IPS-NIHi7 (cell line): ENCODE results near the gene SLC22A16.
A peak's percentile ranks its signal among the peaks of the same experiment; 100 is the strongest.
"Not testable (repeated sequence)": the region's sequence is repeated elsewhere in the genome, so short reads cannot be mapped to it uniquely, and the experiment has no call there.

Source experiments
- DNase-seq: peaks from one replicate; pipeline ENCODE4 v3.0.0; 2012; ENCODE audit warnings: mixed read lengths; ENCODE audit errors: extremely low spot score

Gene SLC22A16

DNA sequence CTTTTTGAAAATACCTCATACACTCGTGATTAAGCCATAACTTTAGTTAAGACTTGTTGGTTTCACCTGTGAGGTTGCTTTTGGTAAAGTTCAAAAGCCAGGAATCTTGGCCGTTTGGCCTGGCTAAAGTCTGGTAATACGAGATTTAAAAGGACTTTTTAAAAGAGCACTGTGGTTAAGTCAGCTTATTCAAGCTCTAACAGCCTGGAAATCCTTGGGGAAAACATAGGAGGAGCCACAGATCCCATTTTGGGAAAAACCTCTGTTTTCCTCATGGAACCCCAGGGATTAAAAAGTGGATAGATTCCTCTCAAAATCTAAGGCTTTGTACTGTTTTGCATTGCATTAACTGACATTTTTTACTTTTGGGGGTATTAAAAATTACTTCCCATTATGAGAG lies 13.7 kb upstream of the SLC22A16 start:
- no peak for DNase-seq

DNA sequence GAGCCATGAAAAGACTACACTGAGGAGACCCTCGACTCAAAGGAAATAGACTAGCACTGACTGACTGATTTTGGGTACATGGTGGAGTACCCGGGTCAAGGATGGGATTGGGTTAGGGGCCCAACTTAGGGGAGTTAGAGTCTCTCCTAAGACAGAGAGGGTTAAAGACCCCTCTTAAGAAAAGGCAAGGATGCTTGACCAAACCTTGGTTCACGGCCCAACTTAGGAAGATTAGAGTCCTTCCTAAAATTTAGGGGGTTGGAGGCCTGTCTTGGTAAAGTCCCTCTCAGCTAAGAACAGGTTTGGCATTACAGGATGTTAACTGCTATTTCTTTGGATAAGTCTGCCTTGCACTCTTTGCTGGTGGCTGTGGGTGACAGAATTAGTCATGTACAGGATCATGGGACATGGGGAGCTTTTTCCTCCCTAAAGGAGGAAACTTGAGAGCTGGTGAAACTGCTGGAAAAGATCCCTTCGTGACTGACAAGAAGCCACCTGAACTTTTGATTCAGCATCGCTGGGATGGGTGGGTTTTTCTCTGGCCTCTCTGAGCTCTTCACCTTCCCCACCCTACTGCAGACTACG lies 12.3 kb upstream of the SLC22A16 start:
- no peak for DNase-seq

DNA sequence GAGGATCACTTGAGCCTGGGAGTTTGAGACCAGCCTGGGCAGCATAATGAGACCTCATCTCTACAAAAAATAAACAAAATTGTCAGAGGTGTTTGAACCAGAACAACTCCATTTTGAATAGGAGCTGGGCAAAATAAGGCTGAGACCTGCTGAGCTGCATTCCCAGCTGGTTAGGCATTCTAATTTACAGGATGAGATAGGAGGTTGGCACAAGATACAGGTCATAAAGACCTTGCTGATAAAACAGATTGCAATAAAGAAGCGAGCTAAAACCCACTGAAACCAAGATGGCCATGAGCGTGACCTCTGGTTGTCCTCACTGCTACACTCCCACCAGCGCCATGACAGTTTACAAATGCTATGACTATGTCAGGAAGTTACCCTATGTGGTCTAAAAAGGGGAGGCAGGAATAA lies 11.6 kb upstream of the SLC22A16 start:
- not testable (repeated sequence) for DNase-seq

DNA sequence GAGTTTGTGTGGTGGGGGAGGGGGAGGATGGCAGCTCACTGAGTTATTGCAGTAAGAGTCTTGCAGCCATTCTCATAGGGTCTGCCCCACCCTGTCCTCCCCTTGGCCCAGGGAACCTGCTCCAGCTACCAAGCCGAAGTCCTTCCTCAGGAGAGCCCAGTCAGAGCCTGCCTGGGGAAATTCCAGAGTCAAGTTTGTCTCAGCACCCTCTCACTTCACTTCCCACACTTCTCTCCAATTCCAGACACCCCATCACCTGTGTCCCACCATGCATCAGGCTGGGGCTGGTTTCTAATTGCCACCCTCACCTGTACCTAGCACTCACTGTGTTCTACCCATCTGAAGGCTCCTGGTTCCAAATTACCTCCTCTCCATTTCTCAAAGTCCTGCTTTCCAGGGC lies 10.3 kb upstream of the SLC22A16 start:
- DNase-seq = peak; percentile 4

DNA sequence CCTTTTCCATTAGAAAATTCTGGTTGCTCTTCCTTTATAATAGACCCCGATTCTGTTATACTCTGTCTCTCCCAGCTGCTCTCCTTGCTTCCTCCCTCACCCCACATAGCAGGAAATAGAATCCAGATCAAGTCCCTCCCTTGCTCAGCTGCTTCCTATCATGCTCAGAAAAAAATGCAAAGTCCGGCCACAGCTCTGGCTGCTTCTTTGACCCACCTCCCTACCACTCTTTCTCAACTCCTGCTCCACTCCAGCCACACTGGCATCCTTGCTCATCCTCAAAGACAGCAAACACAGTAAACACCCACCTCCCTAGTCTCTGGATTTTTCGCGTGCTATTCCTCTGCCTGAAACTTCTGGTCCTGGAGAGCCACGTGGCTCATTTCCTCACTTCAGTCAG lies 9.1 kb upstream of the SLC22A16 start:
- peak; percentile 3 for DNase-seq

DNA sequence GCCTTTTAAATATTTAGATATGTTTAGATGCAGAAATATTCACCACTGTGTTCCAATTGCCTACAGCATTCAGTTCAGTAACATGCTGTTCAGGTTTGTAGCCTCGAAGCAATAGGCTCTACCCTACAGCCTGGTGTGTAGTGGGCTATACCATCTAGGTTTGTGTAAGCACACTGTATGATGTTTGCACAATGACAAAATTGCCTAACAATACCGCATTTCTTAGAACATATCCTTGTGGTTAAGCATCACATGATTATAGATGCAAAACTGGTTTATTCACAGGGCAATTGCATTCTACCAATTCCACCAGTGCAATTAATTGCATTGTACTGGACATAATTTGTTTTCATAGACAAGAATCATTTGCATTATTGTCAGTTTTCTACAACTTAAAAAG lies 7.9 kb upstream of the SLC22A16 start:
- DNase-seq = no peak

DNA sequence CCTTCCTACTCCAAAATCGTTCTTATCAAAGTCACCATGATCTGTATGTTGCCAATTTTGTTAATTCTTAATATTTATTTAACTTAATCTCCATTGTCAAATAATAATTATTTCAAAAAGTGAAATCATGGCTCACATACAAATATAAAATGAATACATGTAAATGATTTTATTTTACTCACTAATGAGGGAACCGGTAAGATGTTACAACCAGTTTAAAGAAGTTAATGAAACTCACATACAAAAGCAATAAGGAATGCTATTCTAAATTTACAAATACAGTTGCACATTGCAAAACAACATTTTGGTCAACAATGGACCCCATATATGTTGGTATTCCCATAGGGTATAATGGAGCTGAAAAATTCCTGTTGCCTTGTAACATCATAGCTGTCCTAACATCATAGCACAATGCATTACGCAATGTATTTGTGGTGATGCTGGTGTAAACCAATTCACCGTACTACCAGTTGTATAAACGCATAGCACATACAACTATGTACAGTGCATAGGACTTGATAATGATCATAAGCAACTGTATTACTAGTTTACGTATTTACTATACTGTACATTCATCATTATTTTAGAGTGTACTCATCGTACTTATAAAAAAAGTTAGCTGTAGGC lies 6.5 kb upstream of the SLC22A16 start:
- no peak for DNase-seq

DNA sequence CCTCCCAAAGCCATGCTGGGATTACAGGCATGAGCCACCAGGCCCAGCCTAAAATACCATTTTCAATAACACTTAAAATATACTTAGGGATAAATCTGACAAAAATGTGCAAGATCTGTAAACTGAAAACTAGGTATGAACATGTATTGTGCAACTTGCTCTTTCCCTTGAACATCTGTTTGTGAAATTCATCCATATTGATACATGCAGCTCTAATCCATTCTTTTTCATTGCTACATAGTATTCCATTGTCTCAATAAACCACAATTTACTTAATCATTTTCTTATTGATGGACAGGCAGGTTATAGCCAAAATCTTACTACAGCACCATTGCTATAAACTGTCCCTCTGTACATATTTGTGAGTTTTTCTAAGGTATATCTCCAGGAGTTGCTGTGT lies 4.7 kb upstream of the SLC22A16 start:
- DNase-seq = no peak

DNA sequence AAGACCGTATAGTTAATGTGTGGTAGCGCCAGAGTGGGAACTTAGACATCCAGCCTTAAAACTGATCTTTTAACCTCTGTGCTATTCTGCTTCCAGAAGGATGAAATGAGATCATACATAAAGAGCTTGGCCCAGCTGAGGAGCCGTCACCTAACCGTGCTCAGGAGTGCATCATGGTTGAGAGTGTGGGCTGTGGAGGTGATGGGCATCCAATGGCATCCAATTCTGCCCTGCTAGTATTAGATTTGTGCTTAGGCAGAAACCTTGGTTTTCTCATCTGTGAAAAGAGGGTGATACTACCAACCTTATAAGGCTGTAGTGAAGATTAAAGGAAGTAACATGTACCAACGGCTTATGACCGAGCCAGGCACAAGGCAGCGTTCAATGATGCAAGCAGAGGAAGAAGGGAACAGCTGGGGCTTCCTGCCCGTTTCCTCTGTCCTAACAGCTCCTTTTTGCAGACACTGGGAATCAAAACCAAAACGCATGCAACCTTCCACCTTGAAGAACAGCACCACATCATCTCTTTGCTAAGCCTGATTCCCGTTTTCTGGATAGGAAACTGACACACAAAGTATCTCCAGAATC lies 1.3 kb downstream of the SLC22A16 start:
- peak; percentile 5 for DNase-seq

DNA sequence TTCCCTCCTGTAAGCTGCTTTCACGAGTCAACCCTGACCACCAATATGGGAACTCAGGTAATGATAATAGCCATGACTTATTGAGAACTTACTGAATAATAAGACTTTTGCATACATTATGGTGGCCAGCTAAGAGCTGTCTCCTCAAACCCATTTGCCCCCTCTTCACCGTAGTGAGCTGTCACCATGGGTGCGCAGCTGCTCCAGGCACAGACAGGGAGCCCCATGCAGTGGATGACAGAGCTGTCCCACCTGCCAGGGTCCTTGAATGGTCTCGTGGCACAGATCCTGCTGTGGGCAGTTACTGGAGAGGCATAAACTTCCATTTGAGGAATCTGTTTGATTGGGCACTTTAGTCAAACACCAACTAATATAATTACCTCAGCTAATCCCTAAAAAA lies 1.9 kb downstream of the SLC22A16 start:
- no peak for DNase-seq

DNA sequence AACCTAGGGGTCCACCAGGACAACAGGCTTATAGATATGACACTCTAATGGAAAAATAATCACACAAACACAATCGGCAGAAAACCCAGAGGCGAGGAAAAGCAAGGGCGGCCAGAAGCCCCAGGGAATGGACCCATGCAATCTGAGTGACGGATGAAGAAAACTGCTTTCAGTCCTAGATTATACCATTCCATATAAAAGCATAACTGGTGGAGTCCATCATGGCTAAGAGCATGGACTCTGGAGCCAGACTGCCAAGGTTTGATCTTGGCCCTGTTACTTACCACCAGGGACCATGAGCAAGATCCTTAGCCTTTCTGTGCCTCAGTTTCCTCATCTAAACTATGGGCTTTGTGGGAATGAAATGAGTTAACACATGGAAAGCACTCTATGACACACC lies 3.7 kb downstream of the SLC22A16 start:
- no peak for DNase-seq

DNA sequence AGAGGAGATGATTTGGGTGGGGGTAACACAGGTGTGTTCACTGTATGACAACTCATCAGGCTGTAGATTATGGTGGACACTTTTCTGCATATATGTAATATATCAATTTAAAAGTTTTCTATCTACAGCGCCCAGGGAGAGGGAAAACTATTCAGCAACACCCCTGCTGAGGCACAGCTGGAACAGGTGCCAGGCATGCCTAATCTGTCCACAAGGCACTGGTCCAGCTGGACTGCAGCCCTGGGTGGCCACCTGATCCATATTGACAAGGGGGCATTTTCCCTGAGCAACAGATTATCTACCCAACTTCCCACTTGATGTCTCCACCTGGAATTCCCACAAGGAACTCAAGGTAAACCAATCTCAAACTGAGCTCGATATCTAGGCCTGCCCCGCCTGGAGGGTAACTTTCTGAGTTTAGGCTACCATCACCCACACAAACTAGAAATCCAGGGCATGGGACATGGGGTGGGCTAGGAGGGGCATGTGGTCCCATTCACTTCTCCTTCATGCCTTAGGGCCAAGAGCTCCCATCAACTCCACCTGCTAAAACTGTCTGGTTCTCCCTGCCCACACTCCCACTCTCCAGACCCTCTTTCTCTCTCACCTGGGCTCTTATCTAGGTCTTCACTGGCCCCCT lies 4.6 kb downstream of the SLC22A16 start:
- DNase-seq = no peak

DNA sequence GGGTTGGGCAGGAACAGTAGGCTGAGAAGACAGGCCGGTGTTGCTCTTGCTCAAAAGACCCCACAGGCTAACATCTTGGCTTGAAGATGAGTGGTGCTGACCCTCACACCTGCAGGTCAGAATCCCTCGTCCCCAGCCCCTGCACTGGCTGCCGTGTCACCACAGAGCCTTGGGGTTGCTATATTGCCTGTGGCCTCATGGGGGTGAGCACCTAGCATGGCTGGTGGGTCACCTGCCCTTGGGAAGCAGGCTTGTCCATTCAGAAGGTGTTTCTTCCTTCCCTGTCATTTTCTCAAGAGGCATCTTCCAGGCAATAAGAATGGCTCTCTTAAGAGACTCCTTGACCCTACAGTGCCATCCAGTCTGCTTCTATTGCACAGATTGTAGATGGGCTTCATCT lies 7.7 kb downstream of the SLC22A16 start:
- DNase-seq = peak; percentile 21

DNA sequence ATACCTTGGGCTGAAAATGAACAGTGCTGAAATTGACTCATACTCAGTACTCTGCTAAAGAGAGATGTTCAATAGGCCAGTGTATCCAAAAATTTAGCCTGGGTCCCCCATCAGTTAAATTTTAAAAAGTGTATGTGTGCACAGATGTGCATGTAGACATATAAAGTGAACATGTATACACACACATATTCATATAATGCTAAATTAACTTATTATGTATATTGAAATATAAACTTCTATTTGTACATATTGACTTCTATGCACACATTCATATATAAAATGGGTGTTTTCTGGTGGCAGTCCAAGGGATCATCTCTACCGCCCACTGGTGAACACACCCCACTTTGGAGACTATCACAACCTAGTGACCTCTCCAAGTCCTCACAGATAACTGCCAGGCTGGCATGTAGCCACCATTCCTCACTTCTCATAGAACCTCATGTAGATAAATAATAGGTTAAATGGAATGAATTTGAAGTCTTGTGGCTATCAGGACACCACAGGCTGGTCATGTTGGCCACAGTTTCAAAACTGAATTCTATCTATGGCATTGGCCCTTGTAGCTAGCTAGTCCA lies 8.8 kb downstream of the SLC22A16 start:
- no peak for DNase-seq

DNA sequence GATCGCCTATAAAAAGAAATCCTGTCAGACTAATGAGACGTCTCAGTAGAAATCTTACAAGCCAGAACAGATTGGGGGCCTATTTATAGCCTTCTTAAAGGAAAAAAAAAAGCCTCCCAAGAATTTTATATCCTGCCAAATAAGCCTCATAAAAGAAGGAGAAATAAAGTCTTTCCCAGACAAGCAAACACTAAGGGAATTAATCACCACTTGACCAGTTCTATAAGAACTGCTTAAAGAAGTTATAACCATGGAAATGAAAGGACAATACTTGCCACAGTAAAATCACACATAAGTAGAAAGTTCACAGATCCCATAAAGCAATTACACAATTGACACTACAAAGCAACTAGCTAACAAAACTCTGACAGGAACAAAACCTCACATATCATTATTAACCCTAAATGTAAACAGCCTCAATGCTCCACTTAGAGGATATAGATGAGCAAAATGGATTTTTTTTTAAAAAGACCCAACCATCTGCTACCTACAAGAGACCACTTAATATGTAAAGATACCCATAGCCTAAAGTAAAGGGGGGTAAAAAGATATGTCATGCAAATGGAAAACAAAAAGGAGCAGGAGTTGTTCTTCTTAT lies 13.4 kb downstream of the SLC22A16 start:
- no peak for DNase-seq

DNA sequence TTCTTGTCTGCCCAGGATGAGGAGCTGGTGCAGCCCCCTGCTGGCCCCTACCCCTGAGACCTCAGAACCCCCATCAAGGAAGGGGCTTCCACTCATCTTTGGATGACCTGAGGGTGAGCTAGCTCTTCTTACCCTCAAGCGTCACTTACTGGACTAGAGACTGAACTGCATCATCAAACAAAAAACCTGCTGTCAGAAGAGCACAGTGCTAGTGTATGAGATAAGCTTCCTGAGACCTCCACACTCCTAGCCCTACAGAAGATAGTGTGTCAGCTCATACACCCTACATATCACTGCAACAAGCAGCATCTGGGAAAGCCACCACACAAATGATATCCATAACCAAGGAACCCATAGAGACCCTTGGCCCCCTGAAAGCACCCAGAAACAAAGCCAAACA lies 15.0 kb downstream of the SLC22A16 start:
- DNase-seq = no peak

DNA sequence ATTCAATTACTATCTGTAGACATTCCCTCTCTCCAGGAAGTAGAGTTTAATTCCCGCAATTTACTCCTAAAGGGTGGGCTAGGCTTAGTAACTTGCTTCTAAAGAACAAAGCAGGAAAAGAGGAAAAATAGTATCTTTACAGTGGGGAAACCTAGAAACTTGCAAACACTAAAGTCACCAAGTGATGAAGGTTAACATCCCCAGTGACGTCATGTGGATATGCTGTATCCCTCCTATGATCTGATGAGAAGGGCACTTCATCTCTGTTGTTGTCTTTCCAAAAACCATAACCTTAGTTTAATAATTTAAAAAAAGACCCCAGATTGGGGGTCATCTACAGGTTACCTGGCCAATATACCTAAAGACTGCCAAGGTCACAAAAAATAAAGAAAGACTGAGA lies 17.3 kb downstream of the SLC22A16 start:
- DNase-seq = no peak

DNA sequence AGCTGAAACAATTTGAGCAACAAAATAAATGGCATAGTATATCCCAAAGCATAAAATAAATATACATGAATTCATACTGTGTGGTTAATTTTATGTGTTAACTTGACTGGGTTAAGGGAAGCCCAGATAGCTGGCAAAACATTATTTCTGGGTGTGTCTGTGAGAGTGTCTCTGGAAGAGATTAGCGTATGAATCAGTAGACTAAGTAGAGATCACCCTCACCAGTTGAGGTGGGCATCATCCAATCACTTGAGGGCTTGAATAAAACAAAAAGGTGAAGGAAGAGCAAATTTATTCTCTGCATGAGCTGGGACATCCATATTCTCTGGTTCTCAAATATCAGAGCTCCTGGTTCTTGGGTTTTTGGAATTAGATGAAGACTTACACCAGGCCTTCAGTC lies 17.9 kb downstream of the SLC22A16 start:
- DNase-seq = no peak

DNA sequence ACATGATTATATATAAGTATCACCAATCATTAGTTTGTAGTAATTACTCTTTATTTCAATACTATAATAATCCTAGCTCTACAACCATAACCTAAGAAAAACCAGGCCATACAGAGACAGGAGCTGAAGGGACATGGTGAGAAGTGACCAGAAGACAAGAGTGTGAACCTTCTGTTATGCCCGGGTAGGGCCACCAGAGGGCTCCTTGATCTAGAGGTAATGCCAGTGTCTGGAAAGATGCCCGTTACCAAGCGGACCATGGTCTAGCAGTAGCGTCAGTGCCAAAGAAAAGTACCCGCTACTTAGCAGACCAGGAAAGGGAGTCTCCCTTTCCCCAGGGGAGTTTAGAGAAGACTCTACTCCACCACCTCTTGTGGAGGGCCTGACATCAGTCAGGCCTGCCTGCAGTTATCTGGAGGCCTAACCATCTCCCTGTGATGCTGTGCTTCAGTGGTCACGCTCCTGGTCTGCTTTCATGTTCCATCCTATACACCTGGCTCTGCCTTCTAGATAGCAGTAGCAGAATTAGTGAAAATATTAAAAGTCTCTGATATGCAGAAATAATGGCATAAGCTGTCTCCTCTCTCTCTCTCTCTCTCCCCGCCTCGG lies 18.7 kb downstream of the SLC22A16 start:
- DNase-seq = not testable (repeated sequence)

DNA sequence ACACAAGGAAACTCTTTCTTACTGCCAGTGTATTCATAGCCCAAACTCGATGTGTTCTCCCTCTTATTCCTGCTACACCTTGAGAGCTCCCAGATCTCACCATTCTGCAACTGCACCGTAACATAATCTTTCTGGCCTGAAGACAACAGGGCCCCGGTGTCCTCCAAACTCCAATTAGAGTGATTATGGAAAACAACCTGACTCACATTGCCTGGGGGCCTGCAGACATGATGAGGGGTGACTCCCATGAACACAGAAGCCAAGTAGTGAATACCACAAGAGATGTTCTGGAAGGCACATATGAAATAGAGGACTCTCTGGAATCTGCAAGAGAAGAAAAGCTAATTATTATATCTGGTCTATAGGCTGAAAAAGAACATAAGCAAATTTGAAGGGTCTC lies 19.7 kb downstream of the SLC22A16 start:
- DNase-seq = no peak

DNA sequence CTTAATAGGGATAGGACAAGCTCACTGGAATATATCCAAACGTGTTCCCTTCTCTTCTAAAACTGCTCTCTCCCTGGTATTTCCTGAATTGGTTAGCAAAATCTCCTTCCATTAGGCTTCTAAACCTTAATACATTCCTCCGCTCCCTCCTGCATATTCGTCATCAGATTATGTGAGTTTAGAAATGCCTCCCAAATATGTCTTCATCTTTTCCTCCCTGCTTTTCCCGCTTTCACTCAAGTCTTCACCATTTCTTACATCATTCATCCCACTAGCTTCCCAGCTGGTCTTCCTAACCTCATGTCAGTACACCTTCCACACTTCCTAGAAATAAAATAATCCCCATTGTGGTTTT lies 26.9 kb downstream of the SLC22A16 start:
- no peak for DNase-seq
